NCI-H69 (cell line): Measurements from ENCODE around the gene TPPP3.
A peak's percentile ranks its signal among the peaks of the same experiment; 100 is the strongest.
"Not testable (repeated sequence)": the region's sequence is repeated elsewhere in the genome, so short reads cannot be mapped to it uniquely, and the experiment has no call there.

ENCODE experiments used
- DNase-seq: peaks from one replicate; lab custom pipeline; 2025; lab: John Stamatoyannopoulos, UW

Gene TPPP3

DNA sequence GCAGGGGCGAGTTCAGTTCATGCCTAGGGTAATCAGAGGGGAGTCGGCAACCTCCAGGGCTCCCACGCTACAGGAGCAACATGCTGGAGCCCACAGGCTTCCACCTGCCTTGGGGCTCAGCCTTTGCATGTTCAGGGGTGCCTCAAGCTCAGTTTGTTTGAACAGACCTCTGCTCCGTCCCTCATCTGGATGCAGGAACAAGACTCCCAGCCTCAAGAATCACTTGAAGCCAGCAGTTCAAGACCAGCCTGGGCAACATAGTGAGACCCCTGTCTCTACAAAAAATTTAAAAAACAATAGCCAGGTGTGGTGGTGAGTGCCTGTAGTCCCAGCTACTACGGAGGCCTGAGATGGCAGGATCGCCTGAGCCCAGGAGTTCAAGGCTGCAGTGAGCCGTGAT, 32.7 kb upstream of the TPPP3 start:
- no peak for DNase-seq

DNA sequence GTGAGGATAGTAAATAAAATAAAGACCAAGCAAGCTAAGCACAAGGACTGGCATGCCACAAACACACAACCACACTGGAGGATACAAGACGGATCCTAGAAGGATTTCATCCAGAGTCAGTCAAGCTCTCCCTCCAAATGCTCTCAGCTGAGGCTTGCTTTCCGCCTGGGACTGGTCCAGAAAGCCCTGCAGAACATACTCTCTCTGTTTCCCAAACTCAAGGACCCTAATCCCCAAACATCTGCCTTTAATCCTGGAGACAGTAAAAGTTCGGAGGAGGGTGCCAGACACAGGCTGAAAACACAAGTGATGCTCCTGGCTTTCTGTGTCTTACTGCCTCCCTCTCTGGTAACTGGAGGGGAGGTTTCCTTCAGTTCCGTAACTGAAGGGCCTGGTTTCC, 32.3 kb upstream of the TPPP3 start:
- DNase-seq = no peak

DNA sequence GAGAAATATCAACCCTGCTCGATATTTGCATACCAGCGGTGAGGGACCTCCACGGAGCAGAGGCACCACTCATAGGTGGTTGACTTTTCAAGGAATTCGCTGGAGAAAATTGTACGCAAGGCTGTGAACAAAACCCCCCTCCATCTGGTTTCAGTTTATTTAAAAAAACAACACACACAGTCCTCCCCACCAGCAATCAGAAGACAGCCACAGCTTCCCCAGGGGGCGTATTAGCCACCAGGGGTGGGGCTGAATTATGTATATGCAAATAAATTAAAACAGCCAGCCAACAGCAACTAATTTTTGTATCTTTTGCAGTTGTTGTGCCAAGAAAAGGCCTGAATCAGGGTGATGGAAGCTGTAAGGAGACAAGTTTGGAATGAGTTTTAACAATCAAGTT, 31.8 kb upstream of the TPPP3 start:
- DNase-seq = peak; percentile 43

DNA sequence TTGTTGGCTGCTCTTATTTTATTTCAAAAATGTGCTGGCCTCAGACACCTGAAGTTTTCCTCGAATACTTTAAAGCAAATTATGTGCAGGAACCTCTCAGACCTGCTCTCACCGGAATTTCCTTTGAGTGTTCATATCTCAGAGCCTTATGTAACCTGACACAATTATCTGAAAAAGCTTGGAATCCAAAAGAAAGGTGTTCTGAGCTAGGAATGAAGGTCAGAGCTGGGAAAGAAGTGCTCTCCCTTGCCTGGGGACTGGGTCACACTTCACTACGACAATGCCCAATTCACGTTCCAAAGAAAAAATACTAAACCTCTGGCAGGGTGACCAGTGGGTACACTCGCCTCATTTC, 30.9 kb upstream of the TPPP3 start:
- no peak for DNase-seq

DNA sequence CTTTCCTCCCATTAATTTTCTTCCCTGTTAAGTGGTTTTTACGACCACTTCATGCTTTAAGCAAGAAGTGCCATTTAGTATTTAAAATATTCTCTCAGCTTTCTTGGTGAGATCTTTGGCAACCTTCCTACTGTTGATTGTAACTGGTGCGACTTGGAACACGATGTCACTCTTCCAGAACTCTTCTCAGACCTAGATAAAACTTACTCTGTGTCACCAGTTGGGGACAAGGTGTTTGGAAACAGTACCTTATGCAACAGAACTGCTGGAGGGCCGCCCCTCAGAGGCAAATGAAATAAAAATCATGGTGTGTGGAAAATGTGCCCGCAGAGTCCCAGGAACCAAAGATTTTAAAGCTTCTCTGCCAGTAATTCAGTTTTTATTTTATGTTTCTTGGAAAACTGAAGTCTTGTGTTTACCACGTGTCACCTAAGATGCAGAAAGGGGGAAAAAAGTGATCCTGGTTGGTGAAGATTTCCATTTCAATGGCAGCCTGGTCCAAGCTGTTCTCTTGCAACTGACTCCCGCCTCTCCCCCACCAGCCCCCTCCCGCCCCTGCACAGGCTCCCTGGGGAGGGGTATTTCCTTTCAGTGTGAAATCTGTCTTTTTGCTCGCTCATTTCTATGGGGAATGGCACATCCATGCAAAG, 30.4 kb upstream of the TPPP3 start:
- DNase-seq = peak; percentile 39

DNA sequence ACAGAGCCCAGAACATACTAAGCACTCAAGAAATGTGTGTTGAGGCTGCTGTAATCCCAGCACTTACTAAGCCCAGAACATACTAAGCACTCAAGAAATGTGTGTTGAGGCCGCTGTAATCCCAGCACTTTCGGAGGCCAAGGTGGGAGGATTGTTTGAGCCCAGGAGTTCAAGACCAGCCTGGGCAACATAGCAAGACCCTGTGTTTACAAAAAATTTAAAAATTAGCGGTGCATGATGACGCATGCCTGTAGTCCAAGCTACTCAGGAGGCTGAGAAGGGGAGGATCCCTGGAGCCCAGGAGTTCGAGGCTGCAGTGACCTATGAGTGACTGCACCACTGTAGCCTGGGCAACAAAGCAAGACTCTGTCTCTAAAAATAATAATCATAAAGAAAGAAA, 29.7 kb upstream of the TPPP3 start:
- DNase-seq = no peak

DNA sequence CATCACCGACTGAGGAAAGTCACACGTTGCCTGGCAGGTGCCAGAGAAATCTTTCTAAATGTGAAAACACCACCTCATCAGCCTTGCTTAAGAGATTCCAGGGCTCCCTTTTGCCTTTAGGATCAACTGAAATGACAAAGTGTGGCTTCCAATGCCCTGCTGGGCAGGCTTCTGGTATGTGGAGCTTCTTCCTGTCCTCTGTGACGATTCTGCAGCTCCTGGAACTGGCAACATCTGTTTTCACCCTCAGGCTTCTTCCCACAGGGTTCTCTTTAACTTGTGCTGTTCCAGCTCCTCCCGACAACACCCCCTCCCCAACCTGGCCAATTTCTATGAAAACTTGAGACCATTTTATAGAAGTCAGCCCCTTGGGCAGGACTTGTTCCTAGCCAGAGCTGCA, 27.7 kb upstream of the TPPP3 start:
- no peak for DNase-seq

DNA sequence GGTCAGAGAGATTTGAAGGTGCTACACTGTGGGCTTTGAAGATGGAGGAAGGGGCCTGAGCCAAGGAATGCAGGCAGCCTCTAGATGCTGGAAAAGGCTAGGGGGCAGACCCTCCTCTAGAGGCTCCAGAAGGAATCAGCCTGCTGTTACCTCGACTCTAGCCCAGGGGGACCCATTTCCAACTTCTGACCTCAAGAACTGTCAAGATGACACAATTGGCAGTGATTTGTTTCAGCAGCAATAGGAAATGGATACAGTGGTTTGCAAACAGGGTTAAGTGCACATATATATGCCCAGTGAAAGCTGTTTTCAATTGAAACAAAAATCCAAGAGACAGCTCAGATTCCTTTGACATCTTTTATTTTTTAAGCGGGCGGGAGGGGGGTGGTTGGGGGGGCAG, 26.6 kb upstream of the TPPP3 start:
- no peak for DNase-seq

DNA sequence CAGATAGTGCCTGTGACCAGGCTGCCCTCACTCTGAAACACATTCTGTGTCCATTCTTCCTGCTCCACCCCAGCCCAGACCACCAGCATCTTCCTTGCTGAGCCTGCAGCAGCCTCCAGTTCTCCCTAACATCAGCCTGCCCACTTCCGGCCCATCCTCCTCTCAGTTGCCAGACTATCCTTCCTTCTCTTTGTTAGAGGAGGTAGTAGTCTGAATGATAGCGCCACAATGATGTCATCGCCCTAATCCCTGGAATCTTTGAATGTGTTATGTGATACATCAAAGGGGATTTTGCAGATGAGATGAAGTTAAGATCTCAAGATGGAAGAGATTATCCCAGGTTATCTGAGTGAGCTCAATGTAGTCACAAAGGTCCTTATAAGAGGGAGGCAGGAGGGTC, 26.2 kb upstream of the TPPP3 start:
- DNase-seq = peak; percentile 10

DNA sequence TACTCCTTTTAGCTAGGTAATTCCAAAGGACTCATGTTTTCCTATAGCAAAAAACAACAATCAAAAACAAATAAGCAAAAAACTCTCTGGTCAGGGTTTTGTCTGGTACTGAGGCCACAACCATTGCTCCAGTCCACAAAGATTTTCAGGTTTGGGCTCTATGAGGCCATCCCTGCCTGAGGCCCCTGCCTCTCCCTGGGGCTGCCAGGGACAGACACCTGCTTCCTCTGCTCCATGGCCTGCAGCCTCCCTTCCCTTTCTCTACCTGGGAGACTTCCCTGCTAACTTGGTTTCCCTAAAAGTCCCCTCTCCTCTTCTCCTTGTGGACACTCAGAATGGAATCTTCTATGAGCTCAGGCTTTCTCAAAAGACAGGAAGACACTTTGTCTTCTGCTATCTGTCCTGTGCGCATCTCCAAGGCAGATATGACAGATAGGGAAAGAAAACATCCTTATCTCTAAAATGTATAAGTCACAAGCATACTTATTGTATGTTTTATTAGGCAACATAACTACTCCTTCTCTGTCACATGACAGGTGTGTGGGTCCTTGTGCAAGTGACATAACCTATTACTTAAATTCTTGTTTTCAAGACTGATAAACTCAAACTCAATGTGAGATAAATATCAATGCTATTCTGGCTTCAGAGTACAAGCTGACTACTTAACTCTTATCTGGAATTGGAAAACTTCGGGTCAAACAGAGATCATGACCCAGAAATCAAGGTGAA, 24.2 kb upstream of the TPPP3 start:
- DNase-seq = no peak

DNA sequence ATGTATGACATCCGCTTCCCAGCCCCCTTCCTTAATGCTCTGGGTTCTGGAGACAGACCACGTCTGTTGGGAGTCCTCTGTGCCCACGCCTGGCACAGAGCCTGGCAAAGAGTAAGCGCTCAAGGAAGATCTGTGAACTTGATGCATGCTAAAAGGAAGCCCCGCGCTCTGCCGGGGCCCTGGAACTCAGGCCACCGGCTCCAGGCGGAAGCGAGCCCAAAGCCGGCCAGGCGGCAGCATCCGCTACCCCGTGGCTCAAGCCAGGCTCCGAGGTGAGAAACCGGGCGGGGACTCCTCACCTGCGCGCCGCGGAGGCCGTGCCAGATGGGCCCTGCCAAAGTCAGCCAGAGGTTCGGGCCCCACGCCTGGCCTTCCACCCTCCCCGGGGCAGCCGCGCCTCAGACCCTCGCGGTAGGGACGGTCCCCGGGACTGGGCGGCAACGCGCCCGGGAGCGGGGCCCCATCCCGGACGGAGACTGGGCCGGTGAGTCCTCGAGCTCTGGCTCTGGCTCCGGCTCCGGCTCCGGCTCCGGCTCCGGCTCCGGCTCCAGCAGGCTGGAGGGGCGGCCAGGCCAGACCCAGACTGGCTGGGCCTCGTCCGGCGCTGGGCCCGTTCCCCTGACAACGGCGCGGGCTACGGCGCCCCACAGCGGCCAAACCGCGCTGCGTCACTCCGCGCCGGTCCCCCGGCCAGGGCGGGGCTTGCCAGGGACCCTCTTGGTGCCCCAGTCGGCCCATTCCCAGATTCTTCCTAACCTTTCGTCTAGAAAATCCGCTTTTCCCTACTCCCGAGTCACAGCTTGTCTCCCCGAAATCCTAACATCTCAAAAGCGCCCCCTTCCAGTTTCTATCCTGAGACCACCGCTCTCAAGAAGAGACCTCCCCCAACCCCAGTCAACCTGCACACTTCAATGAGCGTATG, 22.8 kb upstream of the TPPP3 start, which contains the start of gene ZDHHC1:
Gene ZDHHC1, minus strand, starts transcription at position 606 of the 922 bp plus-strand sequence. CDS start 8,702 bp downstream, outside the sequence.
- peak; percentile 76 for DNase-seq

DNA sequence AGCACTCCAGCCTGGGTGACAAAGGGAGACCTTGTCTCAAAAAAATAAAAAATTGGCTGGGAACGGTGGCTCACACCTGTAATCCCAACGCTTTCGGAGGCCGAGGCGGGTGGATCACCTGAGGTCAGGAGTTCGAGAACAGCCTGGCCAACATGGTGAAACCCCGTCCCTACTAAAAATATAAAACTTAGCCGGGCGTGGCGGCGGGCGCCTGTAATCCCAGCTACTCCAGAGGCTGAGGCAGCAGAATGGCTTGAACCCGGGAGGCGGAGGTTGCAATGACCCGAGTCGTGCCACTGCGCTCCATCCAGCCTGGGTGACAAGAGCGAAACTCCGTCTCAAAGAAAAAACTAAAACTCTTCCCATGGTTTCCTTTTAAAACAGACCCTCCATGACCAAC, 22.1 kb upstream of the TPPP3 start:
- not testable (repeated sequence) for DNase-seq

DNA sequence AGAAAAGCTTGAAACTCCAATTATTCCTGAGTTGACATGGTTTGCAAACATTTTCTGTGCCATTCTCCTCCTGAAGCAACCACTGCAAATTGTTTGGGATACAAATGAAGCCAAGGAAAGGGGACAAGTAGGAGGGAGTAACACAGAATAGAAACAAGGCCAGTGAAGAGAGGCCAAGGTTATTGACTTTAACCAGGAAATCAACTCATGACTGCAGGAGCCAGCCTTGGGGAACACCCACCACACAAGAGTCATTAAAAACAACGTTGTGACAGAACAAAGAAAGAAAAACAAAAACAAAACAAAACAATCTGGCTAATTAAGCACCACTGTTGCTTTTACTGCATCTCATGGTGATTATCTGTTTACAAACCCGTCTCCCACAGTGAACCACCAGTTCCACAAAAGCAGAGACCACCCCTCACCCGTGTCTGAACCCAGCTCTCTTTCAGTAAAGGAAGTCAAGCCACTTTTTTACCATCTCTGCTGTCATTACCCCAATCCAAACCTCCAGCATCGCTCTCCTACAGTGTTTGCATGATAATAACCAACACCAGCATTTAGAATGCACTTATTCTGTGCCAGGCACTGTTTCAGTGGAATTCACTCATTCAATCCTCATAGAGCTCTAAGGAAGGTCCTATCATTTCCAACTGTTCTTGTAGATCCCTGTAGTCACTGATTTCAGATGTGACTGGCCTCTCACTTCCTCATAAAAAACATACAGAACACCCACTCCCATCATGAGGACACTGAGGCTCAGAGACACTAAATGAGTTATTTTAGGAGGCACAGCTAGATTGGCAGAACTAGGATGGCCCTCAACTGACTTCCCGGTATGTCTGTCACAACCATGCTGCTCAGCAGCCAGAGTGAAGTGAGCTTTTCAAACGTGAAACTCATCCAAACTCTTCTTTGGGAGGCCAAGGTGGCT, 20.9 kb upstream of the TPPP3 start:
- no peak for DNase-seq

DNA sequence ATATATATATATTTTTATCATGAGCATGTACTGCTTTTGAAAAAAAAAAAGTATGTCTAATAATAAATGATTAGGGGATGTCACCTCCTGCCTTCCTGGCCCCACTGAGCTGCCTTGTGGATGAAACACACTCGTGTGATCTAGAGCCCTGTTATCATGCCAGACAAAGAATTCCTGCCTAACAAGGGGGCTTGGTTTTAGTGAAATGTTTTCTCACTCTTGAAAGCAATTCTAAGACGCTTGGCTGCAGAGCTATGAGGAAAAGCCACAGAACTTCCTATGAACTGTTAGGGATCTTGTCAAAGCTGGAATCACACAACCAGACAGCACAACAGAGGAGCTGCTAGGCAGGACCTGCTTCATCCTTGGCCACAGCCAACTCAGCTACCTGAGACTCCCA, 19.0 kb upstream of the TPPP3 start:
- no peak for DNase-seq

DNA sequence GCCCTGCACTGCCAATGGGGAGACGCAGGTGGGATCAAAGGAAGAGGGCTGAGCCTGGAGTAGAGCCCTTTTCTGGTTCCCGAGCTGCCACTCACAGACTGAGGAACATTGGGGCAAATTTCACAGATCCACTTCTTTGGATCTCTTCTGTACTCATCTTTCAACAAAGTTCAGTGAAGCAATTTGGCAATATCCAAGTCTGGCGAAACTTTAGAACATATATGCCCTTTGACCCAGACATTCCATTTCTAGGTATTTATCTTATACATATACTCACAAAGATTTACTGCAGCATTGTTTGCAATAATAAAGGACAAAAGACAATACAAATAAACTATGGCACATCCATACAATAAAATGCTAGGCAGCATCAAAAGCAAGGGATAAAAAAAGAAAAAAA, 18.0 kb upstream of the TPPP3 start:
- no peak for DNase-seq

DNA sequence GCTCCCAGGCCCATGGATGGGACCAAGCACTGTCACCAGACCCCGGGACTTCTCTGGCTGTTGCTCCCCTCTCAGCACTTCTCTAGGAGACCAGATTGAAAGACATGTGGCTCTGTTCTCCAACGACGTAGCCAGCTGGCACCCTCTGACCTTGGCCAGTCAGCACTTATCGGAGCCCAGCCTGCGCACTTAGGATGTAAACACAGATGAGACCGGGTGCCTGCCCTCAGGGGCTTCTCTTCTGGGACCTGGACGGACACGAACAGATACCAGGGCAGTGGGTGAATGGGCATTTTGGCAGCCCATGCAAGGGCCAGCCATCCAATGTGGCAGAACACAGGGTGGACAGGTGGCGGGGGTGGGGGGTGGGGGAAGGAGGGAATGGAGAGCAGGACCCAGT, 16.3 kb upstream of the TPPP3 start:
- DNase-seq = no peak

DNA sequence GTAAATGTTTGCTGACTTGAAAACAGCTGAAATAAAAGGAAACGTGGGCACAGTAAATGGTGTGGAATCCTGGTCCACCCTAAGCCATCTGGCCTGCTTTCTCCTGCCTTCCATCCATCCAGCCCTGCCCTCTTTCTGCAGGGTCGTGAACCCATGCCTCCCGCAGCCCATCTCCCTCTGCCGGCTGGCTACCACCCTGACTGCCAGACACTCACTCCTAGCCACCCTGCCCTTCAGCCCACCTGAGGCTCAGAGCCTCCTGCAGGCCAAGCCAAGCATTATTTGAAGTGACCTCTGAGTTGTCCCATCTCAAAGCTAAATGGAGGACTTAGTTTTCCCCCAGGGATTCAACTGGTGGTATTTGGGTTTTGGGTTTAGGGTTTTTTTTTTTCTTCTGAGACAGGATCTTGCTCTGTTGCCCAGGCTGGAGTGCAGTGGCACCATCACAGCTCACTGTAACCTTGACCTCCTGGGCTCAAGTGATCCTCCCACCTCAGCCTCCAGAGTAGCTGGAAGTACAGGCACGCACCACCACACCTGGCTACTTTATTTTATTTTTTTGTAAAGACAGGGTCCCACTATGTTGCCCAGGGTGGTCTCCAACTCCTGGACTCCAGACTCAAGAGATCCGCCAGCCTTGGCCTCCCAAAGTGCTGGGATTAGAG, 14.6 kb upstream of the TPPP3 start:
- no peak for DNase-seq

DNA sequence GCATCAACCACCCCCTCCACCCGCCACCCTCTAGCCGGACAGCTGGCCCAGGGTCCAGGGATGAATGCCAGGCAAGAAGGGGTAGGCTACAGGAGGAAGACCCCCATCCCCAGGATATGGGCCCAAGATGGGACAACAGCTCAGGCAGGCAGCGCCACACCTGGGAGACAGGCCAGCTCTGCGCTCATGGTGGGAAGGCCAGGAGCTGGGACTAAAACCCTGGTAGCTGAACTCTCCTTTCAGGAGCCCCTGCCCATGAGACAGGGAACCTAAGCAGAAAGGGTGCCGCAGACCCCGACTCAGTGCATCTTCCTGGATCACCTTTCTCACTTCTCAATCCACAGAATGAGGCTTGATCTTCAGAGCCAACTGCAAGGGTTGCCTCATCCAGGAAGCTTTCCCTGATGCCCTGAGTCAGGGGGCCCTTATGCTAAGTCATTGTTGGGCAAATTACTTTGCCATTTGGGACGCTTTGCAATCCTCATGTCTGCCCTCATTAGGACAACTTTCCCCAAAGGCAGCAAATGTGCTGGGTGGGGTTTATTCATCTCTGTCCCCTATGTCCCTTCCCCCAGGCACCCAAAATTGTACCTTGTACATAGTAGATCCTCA, 14.0 kb upstream of the TPPP3 start:
- no peak for DNase-seq

DNA sequence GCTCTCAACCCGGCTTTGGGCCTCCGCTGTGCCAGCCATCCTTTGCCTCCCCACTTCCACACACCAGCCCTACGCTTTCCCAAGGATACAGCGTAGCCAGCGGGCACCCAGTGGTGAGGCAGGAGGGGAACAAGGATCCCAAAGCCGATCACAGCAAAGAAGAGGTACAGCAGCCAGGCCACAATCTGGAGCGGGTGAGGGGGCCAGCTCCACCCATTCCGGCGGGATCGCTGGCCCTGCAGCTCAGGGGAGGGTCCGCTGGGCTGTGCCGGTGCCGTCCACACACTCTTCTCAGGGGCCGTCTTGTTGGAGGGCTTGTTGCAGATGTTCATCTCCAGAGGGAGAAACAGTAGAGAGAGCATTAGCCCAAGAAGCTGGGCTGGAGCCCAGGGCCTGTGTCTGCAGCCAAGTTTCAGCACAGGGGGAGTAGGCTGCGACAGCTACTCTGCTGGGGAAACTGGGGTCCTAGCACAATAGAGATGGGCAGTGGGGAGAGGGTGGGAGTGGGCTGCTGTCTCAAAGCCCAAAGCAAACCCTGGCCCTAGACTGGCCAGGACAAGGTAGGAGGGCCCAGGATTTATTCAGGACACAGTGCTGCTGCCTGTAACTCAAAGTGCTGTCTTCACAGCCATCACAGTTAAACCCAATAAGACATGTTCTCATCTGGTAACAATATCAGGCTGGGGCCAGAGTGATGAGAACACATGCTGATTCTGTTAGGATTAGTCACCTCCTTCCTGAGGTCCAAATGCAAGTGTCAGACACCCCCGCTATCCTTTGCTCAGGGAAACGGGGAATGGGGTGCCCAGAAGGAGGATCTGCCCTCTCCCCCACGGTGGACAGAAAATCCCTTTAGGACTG, 13.0 kb upstream of the TPPP3 start:
- DNase-seq = no peak

DNA sequence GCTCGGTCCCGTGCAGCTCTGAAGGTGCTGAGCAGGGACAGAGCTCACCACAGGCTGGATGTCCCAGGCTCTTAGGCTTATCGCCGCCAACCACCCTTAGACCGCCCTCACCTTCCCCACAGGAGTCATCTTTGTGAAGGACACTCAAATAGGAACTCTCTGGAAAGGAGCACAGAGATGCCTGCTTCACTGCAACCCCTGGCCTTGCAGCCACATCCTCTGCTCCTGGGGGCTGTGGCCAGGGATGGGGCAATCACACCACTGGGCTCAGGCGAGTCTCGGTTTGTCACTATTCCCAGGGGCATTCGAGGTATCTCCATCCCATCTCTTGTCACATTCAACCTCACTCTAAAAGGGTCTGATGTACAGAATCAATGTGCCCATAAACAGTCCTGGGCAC, 12.0 kb upstream of the TPPP3 start:
- DNase-seq = no peak
